Spleen (tissue), 7 donors: Measurements from ENCODE around the gene MYRF.
A peak's percentile ranks its signal among the peaks of the same experiment; 100 is the strongest.

Experiments used
- POLR2AphosphoS5 ChIP-seq, 3 donors: sonication (generic); formaldehyde crosslinking; IDR thresholded peaks; one replicate each; pipeline ENCODE4 v1.5.1; 2017; ENCODE audit warnings: antibody characterized with exemption in 3 of 3
- TF ChIP-seq, protein P1 (sequence below), 11 experiments: fragments of 200-600 bp in 7 of 11; fragments of 450-650 bp in 4 of 11; sonication (generic) in 4 of 11; IDR thresholded peaks in 8 of 11; conservative IDR thresholded peaks in 3 of 11; 1 replicate in 7 of 11; 2 replicates in 4 of 11; pipeline versions ENCODE4 v1.4.0 to v1.8.0; 2016 to 2021; ENCODE audit warnings: antibody characterized with exemption in 11 of 11, inconsistent platforms in 4 of 11, mild to moderate bottlenecking in 1 of 11
- donor health status: DM: no; HTN: no; CAD: no; lungs with moderate emphysema.
- donor health status: DM: no; HTN: no; CAD: no.
- donor health status: DM: no; HTN: no; CAD: no.

DNA sequence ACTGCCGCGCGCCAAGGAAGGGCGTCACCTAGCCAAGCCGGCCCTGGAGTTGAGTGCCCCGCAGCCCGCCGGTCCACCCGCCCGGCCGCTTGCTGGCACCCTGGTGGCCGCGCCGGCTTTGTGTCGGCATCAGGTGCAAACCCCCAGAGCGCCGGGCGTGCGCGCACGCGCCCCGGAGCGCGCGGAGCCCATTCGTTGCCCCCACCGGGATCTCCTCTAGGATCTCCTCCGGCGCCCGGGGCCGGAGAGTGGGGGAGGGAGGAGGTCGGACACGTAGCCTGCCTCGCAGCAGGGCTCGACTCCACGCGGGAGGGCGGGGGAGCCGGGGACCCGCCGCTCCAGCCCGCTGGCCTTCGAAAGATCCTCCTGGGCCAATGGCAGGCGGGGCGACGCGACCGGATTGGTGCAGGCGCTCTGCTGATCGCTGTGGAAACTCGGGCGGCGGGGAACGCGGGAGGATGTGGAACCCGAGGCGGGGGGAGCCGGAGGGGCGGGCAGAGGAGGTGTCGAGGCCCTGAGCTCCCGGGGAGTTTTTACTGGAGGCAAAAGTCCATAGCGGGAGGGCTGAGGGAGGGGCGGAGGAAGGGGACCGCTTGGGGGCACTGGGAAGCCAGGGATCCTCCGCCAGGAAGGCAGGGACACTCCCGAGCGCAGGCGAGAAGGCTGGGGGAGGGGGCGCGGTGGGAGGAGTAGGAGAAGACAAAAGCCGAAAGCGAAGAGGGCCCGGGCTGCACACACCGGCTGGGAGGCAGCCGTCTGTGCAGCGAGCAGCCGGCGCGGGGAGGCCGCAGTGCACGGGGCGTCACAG, 75.3 kb downstream of the MYRF start, which contains the start of gene FADS2:
- TF ChIP-seq POLR2AphosphoS5 (IDR thresholded peaks at IDR 0.05), result peak in 2 of 3 donors; percentile 77 to 86
- TF ChIP-seq, protein P1, sequence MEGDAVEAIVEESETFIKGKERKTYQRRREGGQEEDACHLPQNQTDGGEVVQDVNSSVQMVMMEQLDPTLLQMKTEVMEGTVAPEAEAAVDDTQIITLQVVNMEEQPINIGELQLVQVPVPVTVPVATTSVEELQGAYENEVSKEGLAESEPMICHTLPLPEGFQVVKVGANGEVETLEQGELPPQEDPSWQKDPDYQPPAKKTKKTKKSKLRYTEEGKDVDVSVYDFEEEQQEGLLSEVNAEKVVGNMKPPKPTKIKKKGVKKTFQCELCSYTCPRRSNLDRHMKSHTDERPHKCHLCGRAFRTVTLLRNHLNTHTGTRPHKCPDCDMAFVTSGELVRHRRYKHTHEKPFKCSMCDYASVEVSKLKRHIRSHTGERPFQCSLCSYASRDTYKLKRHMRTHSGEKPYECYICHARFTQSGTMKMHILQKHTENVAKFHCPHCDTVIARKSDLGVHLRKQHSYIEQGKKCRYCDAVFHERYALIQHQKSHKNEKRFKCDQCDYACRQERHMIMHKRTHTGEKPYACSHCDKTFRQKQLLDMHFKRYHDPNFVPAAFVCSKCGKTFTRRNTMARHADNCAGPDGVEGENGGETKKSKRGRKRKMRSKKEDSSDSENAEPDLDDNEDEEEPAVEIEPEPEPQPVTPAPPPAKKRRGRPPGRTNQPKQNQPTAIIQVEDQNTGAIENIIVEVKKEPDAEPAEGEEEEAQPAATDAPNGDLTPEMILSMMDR (IDR thresholded peaks at IDR 0.05 in 8 of 11, conservative IDR thresholded peaks at IDR 0.05 in 3 of 11), result peak in 1 of 11 experiments; percentile 30
